Urothelium cell line (cell line): ENCODE measurements around the gene IL11.

Experiments
- DNase-seq: peaks from one replicate; pipeline ENCODE4 v3.0.0; 2011; ENCODE audit warnings: low spot score, mixed read lengths
- FAIRE-seq: peaks from 2 replicates; lab custom pipeline; 2011; peaks lifted over from hg19 to GRCh38; lab: Jason Lieb, UNC

The IL11 gene

DNA sequence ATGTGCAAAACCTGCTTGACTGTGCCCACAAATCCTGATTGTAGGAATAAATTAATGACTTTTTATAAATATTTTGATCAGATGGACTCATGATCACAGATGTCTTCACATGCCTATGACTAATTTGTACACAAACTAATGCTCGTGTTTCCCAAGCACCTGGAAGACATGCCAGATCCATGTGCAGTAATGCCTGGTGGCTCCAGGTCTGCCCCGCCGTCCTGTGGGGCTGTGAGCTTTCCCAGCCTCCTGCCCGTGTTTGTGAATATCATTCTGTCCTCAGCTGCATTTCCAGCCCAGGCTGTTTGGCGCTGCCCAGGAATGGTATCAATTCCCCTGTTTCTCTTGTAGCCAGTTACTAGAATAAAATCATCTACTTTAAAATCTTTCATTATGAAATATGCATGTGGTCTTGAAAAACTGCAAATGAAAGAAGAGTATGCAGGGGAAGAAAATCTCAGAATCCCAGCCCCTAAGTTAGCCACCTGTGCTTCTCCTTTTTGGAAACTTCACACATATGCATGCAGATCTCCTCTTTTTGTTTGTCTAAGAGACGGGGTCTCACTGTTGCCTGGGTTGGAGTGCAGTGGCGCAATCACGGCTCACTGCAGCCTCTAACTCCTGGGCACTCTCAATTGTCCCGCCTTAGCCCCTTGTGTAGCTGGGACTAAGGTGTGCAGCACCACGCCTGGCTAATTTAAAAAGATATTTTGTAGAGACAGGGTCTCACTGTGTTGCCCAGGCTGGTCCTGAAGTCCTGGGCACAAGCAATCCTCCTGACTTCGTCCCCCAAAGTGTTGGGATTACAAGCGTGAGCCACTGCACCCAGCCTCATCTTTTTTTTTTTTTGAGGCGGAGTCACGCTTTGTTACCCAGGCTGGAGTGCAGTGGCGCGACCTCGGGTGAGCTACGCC, 21.7 kb upstream of the IL11 start:
- FAIRE-seq: no peak
- DNase-seq: no peak

DNA sequence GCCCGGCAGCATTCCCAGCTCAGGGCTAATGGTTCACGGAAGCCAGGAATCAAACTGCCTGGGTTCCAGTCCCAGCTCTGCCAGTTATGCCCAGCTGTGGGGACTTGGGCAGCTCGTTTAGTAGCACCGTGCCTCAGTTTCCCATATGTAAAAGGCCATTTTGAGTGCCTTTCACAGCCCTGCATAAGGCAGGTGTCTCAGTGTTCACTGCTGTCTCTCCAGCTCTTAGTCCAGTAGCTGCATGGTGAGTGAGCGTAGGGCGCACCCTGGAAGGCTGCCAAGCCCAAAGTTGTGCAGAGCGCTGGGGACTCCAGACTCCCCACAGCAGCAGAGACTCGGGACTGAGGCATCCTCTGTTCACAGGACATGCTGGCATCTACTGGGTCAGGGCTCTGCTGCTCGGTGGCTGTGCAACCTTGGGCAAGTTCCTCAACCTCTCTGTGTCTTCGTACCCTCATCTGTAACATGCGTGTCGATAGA, 21.0 kb upstream of the IL11 start:
- DNase-seq (no peak), FAIRE-seq (no peak)

DNA sequence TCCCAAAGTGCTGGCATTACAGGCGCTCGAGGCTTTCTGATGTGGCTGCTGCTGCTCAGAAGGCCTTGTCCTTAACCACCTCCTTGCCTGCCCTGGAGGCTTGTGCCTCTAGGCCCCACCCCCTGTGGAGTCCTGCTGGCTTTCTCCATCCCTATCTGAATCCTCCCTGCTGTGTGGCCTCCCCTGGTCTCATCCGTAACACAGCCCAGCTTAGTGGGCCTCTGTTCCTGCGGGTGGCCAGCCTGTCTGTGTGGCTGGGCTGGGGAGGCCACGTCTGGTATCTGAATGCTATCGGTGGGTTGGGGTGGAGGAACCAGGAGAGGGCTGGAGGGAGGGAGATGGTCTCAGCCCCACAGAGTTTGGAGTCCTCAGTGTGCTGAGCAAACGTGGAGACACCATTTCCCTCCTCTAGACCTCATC, 20.2 kb upstream of the IL11 start:
- FAIRE-seq (no peak), DNase-seq (no peak)

DNA sequence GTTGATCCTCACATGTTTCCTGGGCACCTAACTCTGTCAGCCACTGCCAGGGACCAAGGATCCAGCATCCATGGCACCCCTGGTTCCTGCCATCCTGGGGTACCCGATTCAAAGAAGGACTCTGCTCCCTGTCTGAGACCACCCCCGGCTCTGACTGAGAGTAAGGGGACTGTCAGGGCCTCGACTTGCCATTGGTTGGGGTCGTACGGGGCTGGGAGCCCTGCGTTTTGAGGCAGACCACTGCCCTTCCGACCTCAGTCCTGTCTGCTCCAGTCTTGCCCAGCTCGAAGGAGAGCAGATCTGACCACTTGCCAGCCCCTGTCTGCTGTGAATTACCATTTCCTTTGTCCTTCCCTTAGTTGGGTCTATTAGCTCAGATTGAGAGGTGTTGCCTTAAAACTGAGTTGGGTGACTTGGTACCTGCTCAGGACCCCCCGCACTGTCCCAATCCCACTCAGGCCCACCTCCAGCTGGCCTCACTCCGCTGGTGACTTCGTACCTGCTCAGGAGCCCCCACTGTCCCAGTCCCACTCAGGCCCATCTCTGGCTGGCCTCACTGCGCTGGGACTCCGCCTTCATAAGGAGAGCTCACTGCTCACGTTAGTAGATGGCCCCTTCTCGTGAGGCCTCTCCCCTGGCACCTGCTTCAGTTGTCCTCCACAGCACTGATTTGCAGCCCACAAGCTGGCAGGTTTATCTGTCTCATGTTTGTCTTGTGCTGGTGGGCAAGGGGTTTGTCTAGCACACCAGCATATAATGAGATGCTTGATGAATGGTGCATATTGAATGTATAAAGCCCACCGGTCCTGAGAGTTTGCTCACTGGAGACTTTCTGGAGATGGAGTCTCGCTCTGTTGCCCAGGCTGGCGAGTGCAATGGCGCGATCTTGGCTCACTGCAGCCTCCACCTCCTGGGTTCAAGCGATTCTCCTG, 19.4 kb upstream of the IL11 start:
- no peak for FAIRE-seq
- no peak for DNase-seq

DNA sequence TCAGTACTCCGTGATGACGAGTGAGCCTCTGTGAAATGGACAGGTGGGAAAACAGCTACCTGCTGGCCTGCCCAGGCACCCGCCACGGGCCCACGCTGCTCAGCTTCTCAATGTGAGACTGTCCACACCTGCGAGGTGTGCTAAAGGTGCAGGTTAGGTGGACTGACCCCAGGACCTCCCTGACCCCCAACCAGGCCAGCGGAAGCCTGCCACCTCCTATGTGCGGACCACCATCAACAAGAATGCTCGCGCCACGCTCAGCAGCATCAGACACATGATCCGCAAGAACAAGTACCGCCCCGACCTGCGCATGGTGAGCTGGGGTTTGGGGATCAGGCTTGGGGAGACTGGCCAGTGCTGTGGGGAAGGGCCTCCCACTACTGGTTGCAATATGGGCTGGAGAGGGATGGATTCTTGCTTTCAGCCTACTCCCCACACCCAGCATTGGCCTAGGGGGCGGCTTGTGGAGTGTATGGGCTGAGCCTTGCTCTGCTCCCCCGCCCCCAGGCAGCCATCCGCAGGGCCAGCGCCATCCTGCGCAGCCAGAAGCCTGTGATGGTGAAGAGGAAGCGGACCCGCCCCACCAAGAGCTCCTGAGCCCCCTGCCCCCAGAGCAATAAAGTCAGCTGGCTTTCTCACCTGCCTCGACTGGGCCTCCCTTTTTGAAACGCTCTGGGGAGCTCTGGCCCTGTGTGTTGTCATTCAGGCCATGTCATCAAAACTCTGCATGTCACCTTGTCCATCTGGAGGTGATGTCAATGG, 17.7 kb upstream of the IL11 start:
- no peak for DNase-seq
- FAIRE-seq: no peak

DNA sequence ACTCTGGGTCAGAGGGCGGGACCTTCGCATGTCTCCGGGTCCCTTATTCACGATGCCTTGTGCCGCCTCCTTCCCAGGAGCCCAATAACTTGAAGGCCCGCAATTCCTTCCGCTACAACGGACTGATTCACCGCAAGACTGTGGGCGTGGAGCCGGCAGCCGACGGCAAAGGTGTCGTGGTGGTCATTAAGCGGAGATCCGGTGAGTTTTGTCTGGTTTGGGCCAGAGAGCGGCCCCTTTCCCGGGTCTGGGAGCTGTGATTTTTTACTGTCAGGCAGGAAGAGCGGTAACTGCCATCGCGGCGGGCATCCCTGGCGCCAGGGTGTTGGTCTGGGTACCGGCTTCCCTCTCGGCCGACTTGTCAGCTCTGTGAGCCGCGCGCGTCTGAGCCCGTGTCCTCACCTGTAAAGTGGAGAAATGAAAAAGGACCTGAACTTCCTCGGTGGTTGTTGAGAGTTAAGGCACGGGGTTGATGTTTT, 16.3 kb upstream of the IL11 start:
- FAIRE-seq: no peak
- DNase-seq: no peak

DNA sequence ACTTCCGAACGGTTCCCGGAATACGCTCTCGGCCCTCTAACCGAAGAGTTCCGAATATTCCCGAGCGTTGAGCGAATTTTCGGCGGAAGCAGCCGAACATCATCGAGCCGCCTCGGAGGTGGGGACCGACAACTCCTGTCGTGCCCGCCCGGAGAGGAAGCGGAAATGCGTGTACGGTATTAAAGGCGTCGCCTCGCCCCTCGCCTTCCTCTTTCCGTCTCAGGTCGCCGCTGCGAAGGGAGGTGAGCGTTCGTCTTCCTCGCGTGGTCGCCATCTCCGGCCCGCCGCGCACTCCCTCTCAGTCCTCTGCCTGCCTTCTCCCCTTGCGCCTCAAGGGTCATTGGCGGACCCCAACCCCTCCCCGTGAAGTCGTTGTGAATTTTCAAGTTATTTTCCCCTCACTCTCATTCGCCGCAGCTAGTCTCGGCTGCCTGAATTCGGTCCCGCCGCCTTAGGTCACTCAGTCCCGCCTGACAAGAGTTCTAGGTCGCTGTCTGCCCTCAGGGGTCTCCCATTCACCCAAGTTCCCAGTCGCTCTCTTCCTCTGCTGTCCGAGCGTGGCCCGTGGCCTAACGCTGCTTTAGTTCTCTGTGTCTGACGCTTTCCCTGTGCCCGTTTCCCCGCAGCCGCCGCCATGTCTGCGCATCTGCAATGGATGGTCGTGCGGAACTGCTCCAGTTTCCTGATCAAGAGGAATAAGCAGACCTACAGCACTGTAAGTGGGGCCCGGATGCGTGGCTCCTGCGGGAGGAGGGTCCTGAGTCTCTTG, 15.6 kb upstream of the IL11 start, which contains the start of gene RPL28:
Gene RPL28 (plus strand): TSS at position 209 of the 769 bp plus-strand sequence. CDS start 426 bp downstream, at position 635.
- FAIRE-seq (peak; percentile 55), DNase-seq (peak; percentile 96)

DNA sequence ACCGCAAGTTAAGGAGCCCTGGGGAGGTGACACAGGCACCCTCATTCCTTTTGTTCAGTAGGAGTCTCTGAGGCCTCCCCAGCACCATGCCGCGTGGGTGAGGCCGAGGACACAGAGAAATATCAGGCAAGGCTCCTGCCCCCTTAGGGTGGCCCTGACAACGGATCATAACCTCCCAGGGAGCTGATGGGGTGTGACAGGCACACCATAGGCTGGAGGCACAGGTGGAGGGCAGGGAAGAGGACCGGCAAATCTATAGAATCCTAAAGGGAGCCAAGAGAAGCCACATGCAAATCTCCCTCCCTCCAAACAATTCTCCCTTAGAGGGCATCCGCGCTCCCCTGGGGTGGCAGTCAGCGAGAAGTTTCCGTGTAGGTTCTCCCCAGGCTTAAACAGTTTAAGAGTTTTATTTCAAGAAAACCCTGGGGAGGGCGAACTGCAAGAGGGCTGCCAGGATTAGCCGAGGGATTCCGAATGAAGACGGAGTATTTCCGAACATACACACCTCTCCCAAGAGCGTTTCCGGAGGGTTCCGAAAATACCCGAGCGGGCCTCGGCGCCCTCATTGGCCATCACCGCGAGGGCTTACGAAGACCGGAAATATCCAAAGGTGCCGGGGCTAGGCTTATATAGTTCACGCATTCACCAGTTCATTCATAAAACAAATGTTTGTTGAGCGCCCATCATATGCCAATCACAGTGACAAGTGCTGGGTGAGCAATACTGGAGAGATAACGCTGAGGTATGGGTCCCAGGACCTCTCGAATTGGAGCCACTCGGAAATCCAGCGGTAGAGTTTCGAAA, 14.9 kb upstream of the IL11 start:
- peak; percentile 85 for DNase-seq
- FAIRE-seq: no peak

DNA sequence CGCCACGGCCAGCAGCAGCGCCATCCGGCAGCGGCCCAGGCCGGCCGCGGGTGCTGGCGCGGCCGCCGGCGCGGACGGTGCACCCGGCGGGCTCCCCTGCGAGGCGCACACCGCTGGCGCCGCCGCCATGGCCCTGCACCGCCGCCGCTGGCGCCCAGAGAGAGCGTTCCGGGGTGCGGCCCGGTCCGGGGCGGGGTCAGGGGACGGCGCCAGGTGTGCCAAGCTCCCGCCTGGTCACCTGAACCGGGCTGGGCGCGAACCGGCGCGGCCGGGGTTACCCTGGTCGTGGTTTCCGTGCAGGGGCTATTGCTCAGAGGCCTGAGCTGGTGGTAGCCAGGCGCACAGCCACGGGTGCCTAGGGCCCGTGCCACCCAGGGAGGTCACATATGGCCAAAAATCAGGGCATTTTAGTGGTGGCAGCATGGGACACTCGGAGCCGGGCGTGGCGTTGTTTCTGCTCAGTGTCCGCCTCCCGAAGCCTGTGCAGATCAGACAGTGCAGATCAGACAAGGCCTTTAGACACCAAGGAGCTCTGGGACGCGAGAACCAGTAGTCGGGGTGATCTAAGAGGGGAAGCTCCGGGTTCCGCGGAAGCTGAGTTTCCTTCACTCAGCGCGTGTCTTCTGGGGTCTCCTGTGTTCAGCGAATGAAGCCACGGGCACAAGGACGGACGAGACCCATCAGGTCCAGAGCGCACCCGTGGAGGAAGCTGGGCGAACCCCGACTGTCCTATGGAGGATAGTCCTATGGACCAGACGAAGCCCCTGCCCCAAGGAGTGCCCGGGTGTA, 14.1 kb upstream of the IL11 start, which contains the start of gene TMEM238:
Gene TMEM238 (minus strand): TSS at position 162 of the 789 bp plus-strand sequence. CDS start 33 bp downstream, at position 129.
- no peak for FAIRE-seq
- no peak for DNase-seq

DNA sequence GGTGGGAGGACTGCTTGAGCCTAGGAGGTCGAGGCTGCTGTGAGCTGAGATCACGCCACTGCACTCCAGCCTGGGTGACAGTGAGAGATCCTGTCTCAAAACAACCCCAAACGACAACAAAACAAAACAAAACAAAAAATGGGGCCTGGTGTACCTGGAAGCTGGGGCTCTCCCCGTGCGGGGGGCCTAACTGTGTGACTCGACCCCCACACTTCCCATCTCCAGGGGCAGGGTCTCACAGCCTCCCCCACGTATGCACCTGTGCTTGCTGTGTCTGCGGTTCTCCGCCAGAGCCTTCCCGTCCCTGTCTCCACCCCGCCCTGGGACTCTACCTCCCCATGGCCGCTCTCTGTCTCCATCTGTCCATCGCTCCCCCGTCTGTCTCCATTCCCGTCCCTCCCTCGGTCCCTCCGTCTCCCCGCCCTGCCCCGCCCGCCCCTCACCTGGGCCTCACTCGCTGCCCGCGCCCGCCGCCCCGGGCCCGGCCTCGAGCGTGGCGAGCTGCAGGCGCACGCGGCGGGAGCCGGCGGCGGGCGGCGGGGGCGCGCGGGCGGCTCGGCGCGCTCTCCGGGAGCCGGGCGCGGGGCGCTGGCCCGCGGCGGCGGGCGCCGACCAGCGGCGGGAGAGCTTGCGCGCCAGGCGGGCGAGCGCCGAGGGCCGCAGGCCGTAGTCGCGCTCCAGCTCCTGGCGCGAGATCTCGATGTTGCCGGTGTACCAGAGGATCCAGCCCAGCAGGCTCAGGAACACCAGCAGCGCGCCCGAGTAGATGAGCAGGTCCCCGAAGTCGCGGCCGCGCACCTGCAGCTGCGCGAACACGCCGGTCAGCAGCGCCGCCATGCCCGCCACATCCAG, 13.2 kb upstream of the IL11 start:
- DNase-seq: peak; percentile 65
- FAIRE-seq: no peak

DNA sequence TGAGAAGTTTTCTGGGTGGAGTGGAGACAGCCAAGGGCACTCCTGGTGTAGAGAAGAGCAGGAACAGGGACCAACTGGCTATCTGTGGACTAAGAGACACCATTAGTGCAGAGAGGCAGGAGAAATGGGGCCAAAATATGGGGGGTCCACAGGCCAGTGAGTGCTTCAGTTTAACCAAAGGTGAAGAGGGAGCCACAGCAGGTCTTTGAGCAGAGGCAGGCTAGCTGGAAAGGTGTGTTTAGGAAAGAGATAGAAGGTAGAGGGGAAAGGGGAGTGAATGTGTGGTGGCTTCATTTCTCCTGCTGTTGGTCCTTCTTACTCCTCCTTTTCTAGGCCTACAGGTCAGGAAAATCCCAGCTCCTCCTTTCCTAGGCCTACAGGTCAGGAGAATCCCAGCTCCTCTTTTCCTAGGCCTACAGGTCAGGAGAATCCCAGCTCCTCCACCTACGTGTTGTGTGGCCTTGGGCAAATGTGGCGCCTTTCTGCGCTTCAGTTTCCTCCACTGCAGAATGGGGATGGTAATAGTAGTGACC, 12.3 kb upstream of the IL11 start:
- no peak for FAIRE-seq

DNA sequence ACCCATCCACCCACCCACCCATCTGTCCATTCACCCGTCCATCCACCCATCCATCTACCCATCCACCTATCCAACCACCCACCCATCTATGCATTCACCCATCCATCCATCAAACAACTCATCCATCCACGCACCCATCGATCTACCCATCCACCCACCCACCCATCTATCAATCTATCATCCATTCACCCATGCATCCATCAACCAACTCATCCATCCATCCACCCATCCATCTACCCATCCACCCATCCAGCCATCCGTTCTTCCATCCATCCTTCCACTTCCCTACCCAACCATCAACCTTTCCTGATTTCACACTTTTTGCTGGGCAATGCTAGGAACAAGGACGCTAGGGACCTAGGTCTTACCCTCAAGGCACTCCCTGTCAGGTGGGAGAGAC, 11.8 kb upstream of the IL11 start:
- no peak for DNase-seq
- FAIRE-seq: peak; percentile 77

More for the DNA sequence above, 12.3 kb upstream of the IL11 start:
- DNase-seq: no peak

DNA sequence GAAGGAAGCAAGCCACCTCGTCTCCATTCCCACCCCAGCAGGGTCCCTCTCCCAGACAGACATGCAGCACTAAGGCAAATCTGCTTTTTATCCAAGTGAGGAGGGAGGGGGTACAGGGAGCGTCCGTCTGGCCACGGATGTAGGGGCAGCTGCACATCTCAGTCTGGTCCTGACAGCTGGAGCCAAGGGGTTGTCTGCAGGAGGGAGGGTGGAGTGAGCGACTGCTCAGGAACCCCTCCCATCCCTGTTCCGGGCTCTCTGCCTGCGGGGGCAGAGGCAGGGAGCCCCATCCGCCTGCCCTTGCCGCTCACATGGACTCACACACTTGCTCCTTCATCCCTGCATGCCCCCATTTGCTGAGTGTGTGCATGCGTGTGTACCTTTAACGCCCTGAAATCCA, 8.9 kb upstream of the IL11 start:
- no peak for DNase-seq
- no peak for FAIRE-seq

DNA sequence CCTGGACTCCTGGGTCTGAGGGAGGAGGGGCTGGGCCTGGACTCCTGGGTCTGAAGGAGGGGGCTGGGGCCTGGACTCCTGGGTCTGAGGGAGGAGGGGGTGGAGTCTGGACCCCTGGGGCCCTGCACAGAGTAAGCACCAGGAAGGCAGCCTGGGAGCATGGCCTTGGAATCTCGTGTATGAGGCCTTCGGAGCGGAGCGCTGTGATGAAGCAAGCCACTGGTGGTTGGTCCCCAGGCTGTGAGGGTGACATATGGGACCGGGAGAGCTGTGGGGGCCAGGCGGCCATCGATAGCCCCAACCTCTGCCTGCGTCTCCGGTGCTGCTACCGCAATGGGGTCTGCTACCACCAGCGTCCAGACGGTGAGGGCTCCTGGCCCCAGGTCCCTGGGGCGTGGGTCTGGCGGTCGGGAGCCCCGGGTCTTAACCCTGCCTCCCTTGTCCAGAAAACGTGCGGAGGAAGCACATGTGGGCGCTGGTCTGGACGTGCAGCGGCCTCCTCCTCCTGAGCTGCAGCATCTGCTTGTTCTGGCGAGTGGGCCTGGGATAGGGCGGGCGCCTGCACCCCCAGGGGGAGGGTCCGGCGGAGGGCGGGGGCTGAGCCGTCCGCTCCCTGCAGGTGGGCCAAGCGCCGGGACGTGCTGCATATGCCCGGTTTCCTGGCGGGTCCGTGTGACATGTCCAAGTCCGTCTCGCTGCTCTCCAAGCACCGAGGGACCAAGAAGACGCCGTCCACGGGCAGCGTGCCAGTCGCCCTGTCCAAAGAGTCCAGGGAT, 7.3 kb upstream of the IL11 start:
- no peak for FAIRE-seq
- DNase-seq: no peak

DNA sequence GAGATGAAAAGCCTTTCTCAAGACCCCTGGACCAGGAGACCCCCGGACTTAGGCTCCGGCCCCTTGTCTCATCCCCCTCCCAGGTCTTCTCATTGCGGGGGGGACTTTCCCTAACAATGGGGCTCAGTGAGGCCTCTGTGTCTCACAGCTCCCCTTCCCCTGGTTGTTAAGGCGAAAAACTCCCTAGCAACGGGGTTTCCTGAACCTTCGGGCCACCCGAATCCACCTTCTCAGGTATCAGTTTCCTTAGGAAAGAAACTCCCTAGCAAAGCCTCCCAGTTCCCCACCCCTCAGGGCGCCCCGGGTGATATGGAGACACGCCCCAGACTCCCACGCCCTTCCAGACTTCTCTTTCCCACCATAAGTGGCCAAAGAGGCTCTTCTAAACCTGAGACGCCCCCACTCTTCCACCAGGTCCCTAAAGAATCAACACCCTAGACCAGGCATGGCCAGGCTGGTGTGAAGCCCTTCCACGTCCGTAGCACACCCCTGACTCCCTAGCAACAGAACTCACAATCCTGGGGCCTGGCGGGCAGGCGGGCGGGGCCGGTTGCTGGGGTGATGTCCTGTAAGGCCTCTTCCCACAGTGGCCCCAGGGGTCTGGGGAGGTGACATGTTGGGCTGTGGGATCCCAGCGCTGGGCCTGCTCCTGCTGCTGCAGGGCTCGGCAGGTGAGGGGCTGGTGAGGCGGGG, 6.1 kb upstream of the IL11 start, which contains the start of gene TMEM190:
Gene TMEM190 (plus strand): TSS at position 586 of the 693 bp plus-strand sequence. CDS start 28 bp downstream, at position 614.
- FAIRE-seq (no peak), DNase-seq (no peak)
